Hematopoietic multipotent progenitor cell (in vitro differentiated cells): ENCODE measurements around the gene PLEKHO2. TPM values are rescaled to one million over a fixed set of nuclear protein-coding genes. Genes with fewer than 3 reads are reported as not detected.
A peak's percentile ranks its signal among the peaks of the same experiment; 100 is the strongest.

ENCODE experiments used
- DNase-seq, 3 donors: peaks; one replicate each; pipeline ENCODE4 v3.0.0-alpha.2; 2011 to 2015; ENCODE audit warnings: low read depth in 2 of 3, low spot score in 2 of 3
- total RNA-seq: library from RNA; depleted of rRNA; stranded (reverse); fragments of >200 nt; gene quantifications from one replicate; pipeline ENCODE4 v1.2.3, GENCODE V29; 2012

The PLEKHO2 gene
- total RNA-seq, 1 donor = 45.8 TPM

DNA sequence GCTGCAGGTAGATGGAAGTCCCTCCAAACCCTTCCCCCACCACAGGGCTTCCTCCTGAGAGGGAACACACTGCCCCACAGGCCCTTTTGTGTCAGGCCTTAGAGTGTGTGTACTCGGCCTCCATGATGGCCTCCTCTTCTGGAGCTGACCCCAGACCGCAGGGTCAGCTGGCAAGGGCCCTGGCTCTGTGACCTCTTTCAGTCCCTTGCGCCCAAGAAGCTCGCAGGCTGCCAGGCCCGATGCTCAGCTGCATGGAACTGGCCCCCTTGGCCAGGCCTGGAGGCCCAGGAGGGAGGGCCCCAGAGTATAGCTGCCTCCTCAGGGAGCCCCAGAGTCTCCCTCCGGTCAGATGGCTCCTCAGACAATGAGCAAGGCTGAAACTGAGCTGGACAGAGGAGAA is 46.6 kb downstream of the PLEKHO2 start:
- DNase-seq = no peak

DNA sequence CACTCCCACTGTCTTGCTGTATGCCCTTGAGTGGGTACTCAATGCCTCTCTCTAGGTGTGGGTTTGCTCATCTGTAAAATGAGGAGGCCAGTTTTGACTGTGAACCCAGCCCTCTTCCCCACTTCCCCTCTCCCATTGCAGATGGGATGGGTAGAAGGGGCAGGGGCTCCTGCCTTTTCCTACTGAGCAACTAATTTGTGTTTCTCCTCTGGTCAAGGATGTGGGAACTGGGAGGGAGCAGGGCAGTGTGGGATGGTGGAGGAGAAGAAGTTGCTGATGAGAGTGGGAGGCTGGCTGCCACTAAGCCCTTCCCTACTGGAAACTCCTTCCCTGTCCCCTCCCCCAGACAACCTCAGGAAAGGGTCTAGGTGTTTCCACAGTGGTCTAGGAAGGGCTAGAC is 49.8 kb downstream of the PLEKHO2 start:
- DNase-seq = no peak

DNA sequence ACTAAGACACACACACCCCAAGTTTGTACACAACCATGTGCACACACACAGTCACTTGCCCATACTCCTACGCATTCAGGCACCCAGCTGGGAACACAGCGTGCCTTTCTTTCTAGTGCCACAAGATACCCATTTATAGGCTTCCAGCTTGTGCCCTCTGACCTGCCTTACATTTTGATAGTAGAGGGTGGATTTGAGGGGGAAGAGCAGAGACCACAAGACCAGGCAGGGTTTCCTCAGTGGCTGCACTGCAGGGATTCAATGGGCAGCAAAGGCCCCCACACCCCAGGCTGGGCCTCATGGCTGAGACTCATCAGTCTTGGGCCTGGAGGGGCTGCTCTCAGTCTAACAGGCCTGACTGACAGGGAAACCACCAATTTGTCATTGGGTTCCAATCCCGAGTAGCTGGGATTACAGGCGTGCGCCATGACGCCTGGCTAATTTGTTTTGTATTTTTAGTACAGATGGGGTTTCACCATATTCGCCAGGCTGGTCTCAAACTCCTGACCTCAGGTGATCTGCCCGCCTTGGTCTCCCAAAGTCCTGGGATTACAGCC is 51.2 kb downstream of the PLEKHO2 start:
- DNase-seq = no peak

DNA sequence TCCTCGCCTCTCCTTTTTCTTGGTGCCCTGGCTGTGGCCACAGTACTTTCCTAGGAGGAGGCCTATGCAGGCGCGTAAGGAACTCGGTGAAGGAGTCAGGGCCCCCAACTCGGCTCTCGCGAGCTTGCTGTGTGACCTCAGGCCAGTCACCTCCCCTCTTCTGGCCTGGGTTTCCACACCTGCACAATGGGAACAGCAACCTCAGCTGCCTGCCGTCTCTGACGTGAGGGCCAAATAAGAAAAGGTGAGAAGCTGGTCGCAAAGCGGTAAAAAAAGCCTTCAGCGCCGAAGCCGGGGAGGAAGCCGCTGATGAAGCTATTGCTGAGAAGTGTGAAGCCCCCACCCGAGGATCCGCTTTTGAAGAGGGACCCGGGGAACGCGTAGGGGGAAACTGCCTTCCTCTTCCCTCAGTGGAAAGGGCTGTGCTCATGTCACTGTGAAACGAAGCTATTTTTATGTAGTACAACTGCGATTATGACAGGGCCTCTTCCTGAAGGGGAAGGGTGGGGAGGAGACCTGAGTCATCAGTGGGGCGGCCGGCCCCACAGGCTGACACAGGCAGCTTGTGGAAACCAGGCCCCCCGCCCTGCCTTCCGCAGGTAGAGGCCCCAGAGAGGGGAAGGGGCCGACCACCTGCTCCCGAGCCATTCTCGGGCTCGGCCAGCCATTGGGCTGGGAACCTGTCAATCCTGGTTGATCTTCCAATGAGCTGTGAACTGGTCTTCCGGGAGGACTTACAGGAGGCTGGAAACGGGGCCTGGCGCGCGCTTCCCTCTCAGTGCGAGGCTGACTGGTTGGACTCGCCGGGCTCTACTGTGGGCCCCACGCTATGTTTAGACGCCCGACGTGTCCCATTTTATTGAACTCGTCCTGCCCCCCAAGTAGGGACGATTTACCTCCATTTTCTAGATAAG is 52.0 kb downstream of the PLEKHO2 start:
- peak; percentile 87 to 100 (median 100) for DNase-seq

DNA sequence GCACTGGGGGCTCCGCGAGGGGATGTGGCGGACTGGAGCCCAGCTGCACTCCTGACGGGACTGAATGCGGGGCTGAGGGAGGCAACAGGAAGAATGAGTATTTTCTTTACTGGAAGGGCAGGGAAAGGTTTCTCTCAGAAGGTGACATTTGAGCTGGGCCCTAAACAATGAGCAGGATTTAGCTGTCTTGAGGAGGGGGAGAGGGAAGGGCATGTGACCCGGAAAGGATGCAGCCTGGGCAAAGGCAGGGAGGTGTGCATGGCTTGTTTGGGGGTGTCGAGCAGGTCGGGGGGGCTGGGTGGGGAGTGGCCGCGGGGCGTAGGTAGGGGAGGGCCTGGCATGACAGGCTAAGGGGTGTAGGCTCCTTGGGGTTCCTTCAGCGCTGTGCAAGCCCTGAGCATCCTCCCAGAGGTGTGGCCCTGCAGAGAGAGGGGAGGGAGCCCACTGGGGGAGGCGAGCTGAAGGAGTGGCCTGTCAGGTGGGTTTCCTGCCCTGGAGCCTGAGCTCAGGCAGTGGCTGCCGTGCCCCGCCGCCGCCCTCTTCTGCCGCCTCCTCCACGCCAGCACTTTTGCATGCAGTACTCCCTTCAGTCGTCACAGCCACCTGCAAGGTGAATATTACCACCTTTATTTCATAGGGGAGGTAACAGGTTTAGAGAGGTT is 52.8 kb downstream of the PLEKHO2 start:
- DNase-seq = peak in 2 of 3 donors; percentile 48 to 66

DNA sequence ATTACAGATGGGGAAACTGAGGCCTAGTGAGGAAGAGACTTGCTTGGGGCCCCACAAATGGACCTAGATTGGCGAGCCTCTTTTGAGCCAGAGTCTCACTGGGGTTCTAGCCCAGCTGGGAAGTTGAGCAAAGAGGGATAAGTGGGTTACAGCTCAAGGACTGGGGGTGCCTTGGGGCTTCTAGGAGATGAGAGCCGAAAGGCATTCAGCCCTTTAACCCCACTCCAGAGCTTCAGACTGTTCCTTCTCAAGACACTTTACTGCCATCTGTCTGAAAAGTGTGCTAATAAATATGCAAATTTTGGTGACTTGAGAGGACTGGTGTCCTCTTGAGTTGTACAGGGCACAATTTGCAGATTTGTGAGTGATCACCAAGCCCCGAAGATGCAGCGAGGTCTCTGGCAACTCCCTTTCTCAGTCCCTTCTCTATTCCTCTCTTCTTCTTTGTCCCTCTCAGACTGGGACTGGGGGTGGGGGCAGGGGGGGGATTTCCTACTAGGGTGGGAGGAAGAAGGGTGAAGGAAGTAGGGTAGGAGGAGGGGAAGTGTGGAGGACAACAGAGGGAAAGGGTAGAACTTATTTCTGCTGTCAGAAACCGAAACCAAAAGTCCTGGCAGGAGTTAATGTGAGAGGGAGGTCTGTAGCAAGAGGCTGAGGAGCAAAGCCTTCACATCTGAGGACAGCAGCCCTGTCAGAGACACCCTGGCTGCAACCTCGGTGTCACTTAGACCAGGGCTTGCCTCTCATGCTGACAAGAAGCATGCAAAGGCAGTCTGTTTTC is 53.8 kb downstream of the PLEKHO2 start:
- peak in 2 of 3 donors; percentile 73 to 78 for DNase-seq

DNA sequence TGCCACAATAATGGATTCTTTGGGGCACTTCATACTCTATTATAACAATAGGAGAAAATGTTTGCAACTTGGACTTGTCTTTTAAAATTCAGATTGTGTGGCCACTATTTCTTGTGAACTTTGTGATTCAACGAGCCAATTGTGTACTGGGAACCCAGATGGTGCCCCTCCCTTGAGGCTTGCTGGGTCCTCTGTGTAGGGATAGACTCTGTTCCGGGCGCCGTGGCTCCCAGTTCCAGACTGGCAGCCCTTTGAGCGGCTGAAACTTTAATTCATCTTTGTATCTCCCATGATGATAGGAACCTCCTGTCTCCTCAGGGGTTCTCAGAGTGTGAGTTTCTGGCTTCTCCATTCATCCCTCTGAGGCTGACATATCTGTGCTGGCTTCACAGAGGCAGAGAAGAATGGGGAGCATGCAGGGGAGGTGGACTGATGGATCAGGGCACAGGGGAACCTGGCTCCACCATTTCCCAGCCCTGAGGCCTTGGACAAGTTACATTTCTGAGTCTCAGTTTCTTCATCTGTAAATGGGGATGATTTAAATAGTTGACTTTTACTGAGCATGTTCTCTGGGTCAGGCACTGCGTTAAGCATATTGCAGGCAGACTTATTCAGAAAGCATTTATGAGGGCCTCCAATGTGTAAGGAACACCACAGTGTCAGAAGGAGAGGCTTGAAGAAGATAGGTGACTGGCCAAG is 54.8 kb downstream of the PLEKHO2 start:
- no peak for DNase-seq

DNA sequence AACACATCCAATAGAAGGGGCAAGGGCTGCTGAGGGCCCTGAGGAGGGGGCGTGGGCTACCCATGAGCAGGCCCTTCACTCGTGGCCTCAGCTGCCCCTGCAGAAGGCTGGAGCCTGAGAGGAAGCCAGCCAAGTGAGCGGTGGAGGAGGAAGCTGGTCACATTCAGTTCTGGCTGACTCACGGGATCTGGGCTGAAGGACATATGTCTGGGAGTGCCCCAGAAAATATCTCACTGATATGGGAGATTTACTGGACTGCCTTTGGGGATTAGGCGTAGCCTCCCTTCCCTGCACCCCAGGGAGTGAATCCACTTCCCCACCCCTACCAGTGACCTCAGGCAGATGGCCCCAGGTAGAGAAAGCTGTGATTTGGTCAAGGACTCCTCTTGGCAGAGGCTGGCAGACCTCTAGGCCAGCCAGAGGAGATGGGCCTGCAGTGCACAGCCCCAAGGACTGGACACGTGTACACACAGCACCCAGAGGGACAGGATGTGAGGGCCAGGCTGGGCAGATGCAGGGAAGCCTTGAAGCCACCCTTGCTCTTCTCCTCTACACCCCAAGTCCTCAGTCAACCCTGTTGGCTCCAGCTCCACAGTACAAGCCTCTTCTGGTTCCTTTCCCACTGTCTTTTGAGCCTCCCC is 55.8 kb downstream of the PLEKHO2 start:
- DNase-seq = peak in 2 of 3 donors; percentile 59 to 60

DNA sequence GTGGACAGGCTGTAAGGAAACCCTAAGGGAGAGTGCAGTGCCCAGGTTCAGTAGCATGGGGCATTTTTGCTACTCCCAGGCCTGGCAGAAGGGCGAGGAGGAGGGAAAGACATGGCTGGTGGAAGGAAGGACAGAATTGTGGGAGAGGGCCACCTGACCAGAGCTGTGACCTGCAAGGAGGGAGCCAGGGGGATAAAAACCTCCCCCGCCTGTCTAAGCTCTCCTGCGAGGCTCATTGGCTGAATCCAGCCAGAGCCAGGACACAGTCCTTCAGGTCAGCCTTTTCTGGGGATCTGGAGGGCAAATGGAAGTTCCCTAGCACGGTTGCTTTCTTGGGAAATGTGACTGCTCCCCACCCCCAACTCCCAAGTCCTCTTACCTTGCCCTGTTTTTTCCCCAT is 56.7 kb downstream of the PLEKHO2 start:
- no peak for DNase-seq

DNA sequence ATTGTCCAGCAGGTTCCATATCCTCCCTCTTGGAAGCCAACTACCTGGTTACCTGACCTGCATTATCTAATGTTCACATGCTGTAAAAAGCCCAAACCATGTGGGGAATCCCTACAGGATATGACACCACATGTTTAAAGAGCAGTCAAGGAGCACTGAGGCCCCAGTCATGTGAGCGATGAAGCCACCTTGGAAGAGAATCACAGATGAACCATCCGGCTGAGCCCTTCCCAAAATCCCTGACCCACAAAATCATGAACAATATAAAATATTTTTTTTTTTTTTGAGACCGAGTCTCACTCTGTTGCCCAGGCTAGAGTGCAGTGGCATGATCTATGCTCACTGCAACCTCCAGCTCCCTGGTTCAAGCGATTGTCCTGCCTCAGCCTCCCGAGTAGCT is 59.4 kb downstream of the PLEKHO2 start:
- DNase-seq = no peak

DNA sequence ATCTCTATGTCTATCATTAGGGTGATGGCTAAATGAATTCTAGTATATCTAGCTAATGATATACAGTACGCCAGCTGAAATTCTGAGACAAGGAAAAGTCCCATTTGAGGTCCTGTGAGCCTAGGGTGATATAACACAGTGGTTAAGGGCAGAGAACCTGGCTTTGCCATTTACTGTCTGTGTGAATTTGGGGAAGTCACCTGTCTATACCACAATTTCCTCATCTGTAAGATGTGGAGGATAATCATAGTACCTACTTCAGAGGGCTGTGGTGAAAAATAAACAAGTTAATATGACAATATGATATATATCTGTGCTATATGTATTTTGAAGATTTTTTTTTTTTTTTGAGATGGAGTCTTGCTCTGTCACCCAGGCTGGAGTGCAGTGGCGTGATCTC is 60.2 kb downstream of the PLEKHO2 start:
- peak in 1 of 3 donors; percentile 47 for DNase-seq

DNA sequence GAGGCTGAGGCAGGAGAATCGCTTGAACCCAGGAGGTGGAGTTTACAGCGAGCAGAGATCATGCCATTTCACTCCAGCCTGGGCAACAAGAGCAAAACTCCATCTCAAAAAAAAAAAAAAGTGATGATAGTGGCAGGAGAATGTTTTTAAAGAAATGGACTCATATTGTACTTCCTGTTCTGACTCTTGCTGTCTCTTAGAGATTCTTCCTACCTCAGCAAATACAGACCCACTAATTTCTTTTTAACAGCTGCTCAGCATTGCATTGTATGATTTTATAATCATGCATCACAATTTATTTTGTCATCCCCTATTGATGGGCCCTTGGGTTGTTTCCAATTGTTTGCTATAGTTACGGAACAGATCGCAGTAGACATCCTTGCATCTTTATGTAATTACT is 61.1 kb downstream of the PLEKHO2 start:
- DNase-seq = no peak

DNA sequence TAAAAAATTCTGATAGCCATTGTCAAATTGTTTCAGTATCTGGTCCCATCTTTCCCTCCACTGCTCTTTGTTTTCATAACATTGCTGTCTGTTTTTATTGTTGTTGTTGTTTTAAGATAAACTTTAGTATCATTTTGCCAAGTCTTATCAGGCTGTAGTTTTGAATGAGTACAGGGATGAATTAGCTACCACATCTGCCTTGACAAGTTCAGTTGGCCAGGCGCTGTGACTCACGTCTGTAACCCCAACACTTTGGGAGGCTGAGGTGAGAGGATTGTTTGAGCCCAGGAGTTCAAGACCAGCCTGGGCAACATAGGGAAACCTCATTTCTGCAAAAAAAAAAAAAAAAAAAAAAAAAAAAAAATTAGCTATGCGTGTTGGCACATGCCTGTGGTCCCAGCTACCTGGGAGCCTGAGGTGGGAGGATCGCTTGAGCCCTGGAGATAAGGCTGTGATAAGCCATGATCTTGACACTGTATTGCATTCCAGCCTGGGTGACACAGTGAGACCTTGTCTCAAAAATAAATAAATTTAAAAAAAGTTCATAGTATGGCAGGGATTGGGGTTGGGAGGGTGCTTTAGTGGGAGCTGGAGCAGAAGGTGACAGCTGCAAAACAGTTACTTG is 61.7 kb downstream of the PLEKHO2 start:
- DNase-seq = no peak

DNA sequence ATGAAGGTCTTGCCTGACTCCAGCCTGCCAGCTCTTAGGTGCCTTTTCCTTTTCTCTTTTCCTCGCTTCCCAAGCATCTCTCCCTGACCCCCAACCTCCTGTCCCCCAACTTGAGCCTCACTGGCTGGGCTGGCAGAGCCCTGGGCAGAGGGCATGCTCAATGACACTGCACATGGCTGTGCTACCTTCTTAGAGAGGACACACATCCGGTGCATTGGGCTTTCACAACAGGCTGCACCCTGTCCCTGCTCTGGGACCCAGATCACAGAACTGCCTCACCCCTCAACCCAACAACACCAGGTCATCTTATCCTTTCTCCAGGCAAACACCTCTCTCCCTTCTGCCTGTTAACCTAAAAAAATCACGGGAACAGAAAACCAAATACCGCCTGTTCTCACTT is 62.5 kb downstream of the PLEKHO2 start:
- no peak for DNase-seq

DNA sequence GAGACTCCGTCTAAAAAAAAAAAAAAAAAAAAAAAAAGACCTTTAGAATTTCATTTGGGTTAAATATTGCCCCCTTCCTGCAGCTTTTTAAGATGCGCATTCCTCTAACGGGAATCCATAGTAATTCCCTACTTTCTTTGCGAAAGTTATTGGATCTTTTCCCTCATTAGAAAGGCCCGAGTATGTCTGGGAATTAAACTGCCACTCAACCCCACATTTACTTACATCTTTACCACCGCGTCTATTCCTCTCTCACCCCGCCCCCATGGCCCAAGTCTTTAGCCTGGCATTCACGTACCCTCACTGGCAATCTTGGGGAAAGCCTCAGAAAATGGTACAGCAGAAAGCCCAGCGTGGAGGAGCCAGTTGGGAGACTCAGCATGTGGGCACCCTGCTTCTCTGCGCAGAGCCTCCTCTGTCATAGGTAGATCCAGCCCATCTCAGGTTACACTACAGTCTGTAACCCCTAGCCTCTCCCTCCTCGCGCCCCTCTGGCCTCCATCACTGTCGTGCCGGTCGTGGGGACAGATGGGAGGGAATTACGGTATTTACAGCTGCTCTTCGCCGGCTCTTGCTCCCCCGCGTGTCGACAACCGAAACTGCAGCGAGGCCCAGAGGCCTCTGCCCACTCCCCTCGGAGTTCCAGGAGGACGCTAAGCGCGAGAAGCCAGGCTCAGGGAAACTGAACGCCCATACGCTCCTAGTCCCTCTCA is 63.6 kb downstream of the PLEKHO2 start:
- peak in 2 of 3 donors; percentile 79 to 84 for DNase-seq

DNA sequence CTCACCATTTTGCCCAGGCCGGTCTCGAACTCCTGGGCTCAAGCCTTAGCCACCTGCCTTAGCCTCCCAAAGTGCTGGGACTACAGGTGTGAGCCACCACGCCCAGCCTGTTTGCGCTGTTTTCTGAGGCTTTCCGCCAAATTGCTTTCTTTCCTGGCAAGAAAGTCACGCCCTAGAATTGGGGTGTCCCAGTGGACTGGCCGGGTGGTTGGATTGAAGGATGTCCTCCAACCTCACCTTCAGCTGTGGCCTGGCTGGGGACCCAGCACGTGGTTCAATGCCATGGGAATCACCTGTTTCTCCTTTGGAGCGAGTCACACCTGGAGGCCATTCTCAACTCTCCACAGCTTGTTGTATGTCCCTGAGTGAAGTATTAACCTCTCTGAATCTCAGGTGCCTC is 64.2 kb downstream of the PLEKHO2 start:
- DNase-seq = no peak

DNA sequence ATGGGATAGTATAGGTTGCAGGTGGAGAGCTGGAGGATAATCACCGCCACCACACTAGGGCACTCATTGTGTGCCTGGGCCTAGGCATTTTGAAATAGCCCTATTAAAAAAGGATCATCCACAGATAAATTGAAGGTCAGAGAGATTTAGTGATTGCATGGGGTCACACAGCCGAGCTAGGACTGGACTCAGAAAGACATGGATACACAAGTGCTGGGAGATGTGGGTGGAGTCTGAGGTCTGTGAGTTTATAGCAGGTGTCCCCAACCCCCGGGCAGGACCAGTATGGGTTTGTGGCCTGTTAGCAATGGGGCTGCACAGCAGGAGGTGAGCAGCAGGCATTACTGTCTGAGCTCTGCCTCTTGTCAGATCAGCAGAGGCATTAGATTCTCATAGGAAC is 64.7 kb downstream of the PLEKHO2 start:
- no peak for DNase-seq

DNA sequence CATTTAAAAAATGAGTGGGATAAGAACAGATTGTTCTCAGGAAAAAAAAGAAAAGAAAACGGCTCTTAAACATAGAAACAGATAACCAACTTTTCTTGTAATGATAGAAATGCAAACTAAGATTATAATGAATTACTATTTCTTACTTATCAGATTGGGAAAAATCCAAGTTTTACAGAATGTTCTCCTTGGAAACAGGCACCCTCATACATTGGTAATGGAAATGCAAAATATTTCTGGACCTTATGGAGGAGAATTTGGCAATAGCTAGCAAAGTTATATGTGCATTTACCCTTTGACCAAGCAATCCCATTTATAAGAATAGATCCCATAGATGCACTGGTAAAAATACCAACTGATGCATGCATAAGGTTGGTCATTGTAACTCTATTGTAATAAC is 66.3 kb downstream of the PLEKHO2 start:
- DNase-seq = no peak

DNA sequence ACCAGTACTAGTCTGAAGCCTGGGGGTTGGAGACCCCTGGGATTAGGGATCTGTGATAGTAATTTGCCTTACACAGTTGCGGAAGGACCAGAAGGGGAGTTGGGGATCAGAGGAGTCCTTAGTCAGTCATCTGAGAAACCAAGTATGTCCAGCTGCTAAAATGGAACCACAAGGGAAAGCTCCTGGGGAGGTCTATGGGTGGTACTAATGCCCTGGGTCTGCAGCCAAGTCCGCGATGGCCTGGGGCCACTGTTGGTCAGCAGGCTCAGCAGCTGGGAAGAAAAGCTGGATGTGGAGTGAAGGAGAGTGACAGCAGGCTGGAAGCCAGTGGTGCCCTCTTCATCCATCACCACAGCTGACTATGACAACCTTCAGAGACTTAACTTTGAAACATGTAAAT is 67.8 kb downstream of the PLEKHO2 start:
- DNase-seq = no peak
